Calu3 (cell line): Measurements from ENCODE around the gene MMP25. TPM values are rescaled to one million over a fixed set of nuclear protein-coding genes. Genes with fewer than 3 reads are reported as not detected.

ENCODE experiments used
- BruUV-seq: library from RNA; stranded (reverse); fragments of 400-500 nt; replicated peaks from 2 replicates; lab custom pipeline; 2021; lab: Mats Ljungman, UMichigan
- CTCF ChIA-PET: fragments of 300-600 bp; sonication (Branson Sonifier 250); formaldehyde crosslinking; loops from one replicate; lab custom pipeline; 2022; ENCODE audit warnings: antibody characterized with exemption; lab: Charles Lee
- DNase-seq: peaks from one replicate; pipeline ENCODE4 v3.0.0; 2022
- H3K27ac Mint-ChIP-seq: one replicate; pipeline ENCODE4 v1.8.0; 2022; ENCODE audit warnings: mixed read lengths; ENCODE audit not compliant: unreplicated experiment
- H3K27me3 Mint-ChIP-seq: one replicate; pipeline ENCODE4 v1.8.0; 2022; ENCODE audit warnings: mixed read lengths; ENCODE audit not compliant: unreplicated experiment
- H3K36me3 Mint-ChIP-seq: one replicate; pipeline ENCODE4 v1.8.0; 2022; ENCODE audit warnings: mild to moderate bottlenecking, moderate library complexity, mixed read lengths; ENCODE audit not compliant: insufficient read depth, unreplicated experiment
- H3K4me1 Mint-ChIP-seq: one replicate; pipeline ENCODE4 v1.8.0; 2022; ENCODE audit warnings: mild to moderate bottlenecking, low read depth, mixed read lengths; ENCODE audit not compliant: unreplicated experiment
- H3K4me3 Mint-ChIP-seq: one replicate; pipeline ENCODE4 v1.8.0; 2022; ENCODE audit warnings: mild to moderate bottlenecking, low read depth, moderate library complexity, mixed read lengths; ENCODE audit not compliant: unreplicated experiment
- H3K9me3 Mint-ChIP-seq: one replicate; pipeline ENCODE4 v1.8.0; 2022; ENCODE audit warnings: low read depth, mixed read lengths; ENCODE audit not compliant: unreplicated experiment
- CTCF ChIP-seq: fragments of 200-600 bp; IDR thresholded peaks from one replicate; pipeline ENCODE4 v1.8.0; 2022; ENCODE audit warnings: antibody characterized with exemption; ENCODE audit not compliant: unreplicated experiment
- intact Hi-C: fragments of 100-400 bp; cut with micrococcal nuclease; formaldehyde crosslinking; loops from one replicate; pipeline ENCODE4 v1.10.0; 2022; ENCODE audit not compliant: unreplicated experiment
- total RNA-seq: library from RNA; stranded (reverse); gene quantifications from 2 replicates; pipeline ENCODE4 v1.2.3, GENCODE V29; 2022

MMP25 gene
- total RNA-seq, 1 experiment from 2014 or later = 0.31 TPM

- intact Hi-C loops = no loop called here
- Mint-ChIP-seq H3K9me3 (no peaks in the 10 kb centered on the region), H3K27me3 (peaks cover 52% of the 10 kb centered on the region), H3K4me1 (no peaks in the 10 kb centered on the region), H3K36me3 (no peaks in the 10 kb centered on the region), H3K4me3 (no peak overlapping the region), H3K27ac (no peak overlapping the region)
- no TSS peak for BruUV-seq
- CTCF ChIA-PET = no interaction called here
- no peak for DNase-seq
- TF ChIP-seq CTCF = no peak
Measured at GRCh38 chr16:3084491-3084890, 38.1 kb downstream of the MMP25 start.

- Mint-ChIP-seq H3K4me1 (no peaks in the 10 kb centered on the region), H3K27ac (no peak overlapping the region), H3K4me3 (no peak overlapping the region), H3K36me3 (no peaks in the 10 kb centered on the region), H3K27me3 (peaks cover 46% of the 10 kb centered on the region), H3K9me3 (no peaks in the 10 kb centered on the region)
- TF ChIP-seq CTCF = no peak
- CTCF ChIA-PET = no interaction called here
- intact Hi-C loops = no loop called here
- no TSS peak for BruUV-seq
- DNase-seq = no peak
Measured at GRCh38 chr16:3084969-3085670, 38.8 kb downstream of the MMP25 start.

GRCh38 chr16:3085868-3086595 lies 39.7 kb downstream of the MMP25 start:
- H3K4me1 Mint-ChIP-seq = no peaks in the 10 kb centered on the region
- no peaks in the 10 kb centered on the region for H3K36me3 Mint-ChIP-seq
- no peak for TF ChIP-seq CTCF
- no peaks in the 10 kb centered on the region for H3K9me3 Mint-ChIP-seq
- H3K27me3 Mint-ChIP-seq = peaks cover 45% of the 10 kb centered on the region
- no peak overlapping the region for H3K27ac Mint-ChIP-seq
- BruUV-seq = no TSS peak
- H3K4me3 Mint-ChIP-seq = no peak overlapping the region
- DNase-seq = no peak
- intact Hi-C loops = no loop called here
- CTCF ChIA-PET = no interaction called here

GRCh38 chr16:3086596-3087242 lies 40.4 kb downstream of the MMP25 start:
- Mint-ChIP-seq H3K4me3 (no peak overlapping the region), H3K36me3 (no peaks in the 10 kb centered on the region), H3K27me3 (peaks cover 47% of the 10 kb centered on the region), H3K27ac (no peak overlapping the region), H3K4me1 (no peaks in the 10 kb centered on the region), H3K9me3 (no peaks in the 10 kb centered on the region)
- no TSS peak for BruUV-seq
- CTCF ChIA-PET = interaction anchor here (0.5 to 1.1 kb wide), 2 partner anchors 9 to 1214 kb away, joined by 3 read pairs; no protein-coding TSS in a partner anchor
- no peak for TF ChIP-seq CTCF
- intact Hi-C loops = no loop called here
- no peak for DNase-seq
